IPS-NIHi11 (cell line): ENCODE results near the gene ADAMTS4.

ENCODE experiments used
- DNase-seq: peaks from one replicate; pipeline ENCODE4 v3.0.0; 2012; ENCODE audit warnings: mixed read lengths, low spot score

Gene ADAMTS4

DNA sequence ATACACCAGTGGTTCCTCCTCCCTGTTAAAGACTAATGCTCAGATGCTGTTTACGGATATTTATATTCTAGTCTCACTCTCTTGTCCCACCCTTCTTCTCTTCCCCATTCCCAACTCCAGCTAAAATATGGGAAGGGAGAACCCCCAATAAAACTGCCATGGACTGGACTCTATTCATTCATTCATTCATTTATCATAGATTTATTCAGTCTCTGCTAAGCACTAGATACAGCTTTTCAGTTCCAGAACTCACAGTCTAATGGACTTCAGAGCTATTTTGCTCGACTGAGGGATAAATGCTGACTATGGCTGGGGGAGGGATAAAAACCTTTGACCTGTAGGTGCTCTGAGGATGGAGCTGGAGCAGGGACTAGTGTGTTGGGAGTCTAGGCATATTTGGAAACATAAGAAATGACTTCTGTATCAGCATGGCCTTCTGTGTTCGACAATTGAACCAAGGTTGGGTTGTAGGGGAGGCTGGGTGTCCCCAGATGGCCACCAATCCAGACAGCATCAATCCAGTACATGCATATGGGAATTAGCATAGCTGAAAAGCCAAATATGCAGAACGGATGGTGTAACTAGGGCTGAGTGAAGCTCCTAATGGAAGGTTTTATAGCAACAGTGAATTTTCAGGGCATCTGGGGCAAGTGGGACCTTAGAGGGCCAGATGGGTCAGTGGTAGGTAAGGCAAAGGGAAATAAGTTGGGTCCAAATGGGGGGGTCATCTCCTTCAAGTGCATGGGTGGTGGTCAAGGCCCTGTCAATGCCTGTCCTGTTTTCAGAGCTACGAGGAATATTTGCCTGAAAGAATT, 20.4 kb upstream of the ADAMTS4 start:
- DNase-seq = no peak

DNA sequence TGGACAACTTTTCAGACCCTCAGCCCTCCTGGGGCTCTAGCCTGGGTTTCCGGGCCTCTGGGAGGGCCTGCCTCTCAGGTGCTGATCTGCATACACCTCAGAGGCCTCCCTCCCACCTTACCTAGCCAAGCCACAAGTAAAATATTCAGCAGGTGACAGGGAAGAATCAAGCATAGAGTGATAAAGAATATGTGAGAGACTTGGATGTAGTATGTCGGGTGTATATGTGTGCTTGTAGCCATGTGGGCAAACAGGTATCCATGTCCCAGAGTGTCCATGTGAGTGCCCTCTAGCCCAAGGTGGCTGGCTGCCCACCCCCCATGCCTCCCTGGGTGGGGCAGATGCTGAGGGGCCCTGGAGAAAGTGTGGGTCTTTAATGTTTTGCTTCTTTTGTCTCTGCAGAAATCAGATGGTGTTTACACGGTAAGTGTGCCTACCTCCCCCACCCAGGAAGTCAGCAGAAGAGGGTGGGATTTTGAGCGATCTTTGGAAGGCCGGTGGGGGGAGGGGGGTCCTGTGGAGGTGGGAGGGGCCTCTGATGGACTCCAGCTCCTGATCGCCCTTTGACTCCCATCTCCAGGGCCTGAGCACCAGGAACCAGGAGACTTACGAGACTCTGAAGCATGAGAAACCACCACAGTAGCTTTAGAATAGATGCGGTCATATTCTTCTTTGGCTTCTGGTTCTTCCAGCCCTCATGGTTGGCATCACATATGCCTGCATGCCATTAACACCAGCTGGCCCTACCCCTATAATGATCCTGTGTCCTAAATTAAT, 19.6 kb upstream of the ADAMTS4 start:
- DNase-seq = no peak

DNA sequence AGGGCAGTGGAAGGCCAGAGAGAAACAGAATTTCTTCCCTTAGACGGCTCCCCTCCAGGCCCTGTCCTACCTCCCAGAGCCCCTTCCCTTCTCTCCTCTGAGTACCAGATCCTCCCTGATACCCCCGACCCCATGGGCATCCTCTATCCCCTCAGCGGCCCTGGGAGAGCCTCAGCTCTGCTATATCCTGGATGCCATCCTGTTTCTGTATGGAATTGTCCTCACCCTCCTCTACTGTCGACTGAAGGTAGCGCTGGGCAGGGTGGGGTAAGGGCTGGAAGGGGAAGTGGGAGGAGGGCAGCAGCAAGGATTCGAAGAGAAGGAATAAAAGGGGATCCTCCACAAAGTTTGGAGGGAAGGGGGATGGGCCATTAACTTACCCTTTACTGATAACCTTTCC, 19.0 kb upstream of the ADAMTS4 start:
- no peak for DNase-seq

DNA sequence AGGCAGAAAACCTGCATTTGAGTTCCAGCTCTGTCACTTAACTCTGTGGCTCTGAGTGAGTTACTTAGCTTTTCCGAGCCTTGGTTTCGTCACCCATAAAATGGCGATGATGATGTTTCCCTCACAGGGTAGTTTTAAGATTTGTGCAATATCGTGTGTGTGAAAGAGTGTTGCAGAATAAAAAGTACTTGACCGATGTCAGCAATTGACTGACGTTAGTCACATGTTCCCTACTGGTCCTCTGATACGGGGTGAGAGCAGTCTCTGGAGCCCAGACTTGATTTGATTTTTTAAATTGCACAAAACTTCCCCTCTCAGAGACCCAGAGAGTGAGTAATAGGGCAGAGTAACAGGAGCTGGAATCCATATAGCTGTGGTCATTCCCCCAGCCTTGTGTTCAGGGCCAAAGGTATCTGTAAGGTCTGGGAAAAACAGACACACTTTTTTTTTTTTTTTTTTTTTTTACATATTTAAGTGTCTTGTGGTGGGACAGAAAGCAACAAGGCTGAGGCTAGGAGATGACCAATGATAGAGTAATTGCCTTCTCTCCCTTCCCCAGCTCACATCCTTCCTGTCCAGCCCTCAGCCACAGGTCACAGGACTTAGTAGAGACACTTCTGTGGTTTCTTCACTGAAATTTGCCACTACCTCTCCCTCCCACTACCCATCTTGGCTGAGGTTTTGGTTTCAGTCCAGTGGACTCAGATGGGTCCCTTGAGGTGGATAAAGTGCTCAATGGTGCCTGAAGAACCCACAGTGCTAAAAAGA, 18.3 kb upstream of the ADAMTS4 start:
- no peak for DNase-seq

DNA sequence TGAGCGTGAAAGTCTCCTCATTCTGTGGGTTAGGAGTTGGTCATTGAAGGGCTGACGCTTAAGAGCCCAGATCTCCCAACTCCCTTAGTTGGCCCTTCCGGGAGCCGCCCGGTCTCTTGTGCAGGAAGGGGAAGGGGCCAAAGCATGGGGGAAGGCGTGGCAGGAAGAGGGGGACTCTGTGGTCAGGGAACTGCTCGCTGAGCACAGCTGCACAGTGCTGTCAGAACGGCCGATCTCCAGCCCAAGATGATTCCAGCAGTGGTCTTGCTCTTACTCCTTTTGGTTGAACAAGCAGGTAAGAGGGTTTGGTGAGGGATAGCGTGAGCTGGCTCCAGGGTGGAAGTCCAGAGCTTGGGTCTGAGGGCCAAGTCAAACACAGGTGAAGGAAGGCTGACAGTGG, 16.2 kb upstream of the ADAMTS4 start, which contains the start of gene FCER1G:
TSS of gene FCER1G (plus strand) at position 220 of the 400 bp plus-strand sequence. CDS start at position 247, 27 bp downstream.
- DNase-seq = no peak

DNA sequence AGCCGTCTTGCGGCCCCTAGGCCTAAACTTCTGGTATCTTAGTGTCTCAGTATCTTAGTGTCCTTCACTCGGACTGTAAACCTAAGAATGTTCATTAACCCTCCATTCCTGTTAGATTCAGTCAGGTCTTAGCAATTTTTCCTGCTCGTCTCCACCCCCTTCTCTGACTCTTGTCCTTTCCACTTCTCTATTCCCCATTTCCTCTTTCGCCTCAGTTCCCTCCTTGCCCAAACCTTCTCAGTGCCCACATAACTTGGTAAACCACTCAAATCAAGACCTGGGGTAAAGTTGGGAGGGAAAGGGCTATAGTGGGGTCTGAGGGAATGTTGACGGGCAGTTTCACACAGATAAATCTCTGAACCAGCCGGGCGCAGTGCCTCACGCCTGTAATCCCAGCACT, 15.5 kb upstream of the ADAMTS4 start:
- no peak for DNase-seq

DNA sequence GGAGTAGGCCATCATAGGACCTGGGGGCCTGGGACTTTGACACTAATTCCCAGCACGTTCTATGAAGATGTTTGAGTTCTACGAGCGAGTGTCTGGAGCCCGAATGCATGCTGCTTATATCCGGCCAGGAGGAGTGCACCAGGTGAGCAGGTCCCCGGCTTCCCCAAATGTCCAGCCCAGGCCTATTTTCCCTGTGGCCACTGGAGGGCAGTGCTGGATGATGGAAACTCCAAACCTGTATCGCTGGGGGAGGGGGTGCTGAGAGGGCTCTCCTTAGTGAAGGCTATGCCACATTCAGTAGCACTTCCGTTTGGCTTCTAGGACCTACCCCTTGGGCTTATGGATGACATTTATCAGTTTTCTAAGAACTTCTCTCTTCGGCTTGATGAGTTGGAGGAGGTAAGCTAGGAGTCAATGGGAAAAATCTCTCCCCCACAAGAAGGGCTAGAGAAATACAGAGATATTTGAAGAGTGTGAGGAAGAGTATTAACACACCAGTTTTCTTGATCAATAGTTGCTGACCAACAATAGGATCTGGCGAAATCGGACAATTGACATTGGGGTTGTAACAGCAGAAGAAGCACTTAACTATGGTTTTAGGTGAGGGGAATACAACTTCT, 11.0 kb upstream of the ADAMTS4 start:
- DNase-seq = peak; percentile 92

DNA sequence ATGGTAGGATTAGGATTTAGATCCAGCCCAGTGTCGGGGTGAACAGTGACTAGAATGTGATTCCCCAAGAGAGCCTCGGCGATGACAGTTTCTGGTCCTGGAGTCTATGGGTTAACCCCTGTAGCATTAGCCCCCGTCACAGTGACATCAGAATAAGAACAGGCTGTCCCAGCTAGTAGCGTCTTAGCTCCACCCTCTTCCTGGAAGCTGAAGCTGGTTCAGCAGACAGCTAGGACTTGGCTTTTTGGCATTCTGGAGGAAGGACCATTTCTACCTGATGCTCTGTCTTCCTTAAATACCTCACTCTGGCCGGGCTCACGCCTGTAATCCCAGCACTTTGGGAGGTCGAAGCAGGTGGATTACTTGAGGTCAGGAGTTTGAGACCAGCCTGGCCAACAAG, 8.3 kb upstream of the ADAMTS4 start:
- DNase-seq = no peak

DNA sequence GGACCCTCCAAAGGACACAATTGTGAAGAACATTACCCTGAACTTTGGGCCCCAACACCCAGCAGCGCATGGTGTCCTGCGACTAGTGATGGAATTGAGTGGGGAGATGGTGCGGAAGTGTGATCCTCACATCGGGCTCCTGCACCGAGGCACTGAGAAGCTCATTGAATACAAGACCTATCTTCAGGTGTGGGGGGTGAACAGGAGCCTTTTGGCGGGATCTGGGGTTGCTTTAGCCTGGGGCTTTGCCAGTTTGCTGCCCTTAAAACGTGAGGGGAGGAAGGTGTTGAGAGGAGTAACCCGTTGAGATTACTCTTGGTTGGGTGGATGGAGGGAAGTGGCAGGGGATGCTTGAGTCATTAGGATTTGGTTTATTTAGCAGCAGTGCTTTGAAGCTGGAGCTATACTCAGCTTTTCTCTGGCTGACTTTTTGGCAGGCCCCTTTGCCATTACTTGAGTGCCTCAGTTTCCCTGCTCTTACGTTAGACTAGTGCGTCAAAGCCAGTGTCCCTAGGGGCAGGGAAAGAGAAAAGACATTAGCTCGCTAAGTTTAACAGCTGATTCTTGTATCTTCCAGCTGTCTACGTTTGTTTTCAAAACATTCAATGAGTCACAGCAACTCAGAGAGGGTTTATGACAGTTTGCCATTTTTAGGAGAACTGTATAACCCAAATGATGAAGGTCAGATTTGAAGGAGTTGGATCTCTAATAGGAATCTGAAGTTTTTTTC, 7.7 kb upstream of the ADAMTS4 start:
- no peak for DNase-seq

DNA sequence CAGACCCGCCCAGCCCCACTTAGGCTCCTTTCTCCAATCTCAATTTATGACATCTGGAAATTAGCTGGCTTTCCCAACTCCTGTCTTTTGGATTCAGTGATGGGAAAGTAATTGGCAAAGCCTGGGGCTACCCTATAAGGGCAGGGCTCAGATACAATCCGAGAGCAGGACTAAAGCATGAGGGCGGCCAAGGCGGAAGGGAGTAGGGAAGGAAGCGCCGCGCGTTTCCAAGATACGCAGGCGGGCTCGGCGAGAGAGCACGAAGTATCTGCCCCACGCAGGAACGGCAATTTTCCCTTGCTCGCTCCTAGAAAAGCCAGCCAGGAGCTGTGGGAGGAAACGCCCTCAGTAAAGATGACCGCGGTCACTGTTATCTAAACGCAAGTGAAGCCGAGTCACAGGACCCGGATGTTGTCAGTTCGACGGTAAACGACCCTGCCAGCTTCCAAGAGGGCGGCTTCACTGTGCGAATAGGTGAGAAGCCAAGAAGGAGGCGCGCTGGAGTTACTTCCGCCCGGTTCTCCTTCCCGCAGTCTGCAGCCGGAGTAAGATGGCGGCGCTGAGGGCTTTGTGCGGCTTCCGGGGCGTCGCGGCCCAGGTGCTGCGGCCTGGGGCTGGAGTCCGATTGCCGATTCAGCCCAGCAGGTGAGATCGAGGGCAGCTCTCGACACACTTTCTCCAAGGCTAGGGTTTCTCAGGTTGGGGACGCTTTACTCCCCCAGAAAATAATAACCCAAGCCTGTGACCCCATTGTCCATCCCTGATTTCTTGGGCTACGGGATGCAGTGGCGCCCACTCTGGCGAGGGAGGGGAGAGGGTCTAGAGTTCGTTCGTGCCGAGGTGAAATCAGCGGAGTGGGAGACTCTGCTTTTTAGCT, 3.2 kb upstream of the ADAMTS4 start, which contains the start of gene NDUFS2:
TSS of gene NDUFS2 (plus strand) at position 532 of the 877 bp plus-strand sequence. CDS start at position 551, 19 bp downstream.
- peak; percentile 87 for DNase-seq

DNA sequence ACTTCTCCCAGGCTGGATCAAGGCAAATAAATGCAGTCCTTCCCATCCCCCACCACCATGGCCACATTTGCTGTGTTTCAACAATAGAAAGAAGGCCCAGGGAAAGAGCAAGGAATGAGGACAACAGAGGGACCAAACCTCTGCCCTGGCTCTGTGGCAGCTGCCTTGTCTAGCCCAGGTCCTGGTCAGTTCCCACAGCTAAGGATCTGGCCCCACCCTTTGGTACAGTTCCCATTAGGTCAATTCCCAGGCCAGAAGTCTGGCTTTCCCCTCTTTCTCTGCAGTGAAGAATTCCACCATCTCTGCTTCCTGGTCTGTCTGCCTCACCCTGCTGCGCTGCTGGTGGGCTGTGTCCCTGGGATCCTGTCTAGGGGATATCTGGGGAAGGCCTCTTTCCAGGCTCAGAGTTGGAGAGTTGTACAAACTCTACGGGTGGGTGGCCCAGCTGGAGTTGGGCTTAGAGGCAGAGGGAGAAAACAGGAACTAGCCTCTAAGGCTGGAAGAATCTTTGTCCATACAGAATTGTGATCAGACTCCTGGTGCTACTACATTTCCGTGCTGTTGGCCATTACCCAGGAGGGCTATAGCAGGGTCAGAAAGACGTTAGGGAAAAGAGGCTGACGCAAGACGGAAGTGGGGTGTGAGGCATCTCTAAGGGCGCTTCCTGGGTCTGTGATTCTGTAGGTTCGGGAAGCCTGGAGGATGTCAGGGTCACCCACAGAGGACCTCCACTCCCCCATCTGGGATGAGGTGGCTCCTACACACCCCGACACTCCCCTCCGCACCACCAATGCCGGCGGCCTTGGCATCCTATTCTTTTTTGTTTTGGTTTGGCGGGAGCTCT, 2.4 kb upstream of the ADAMTS4 start:
- DNase-seq = no peak

DNA sequence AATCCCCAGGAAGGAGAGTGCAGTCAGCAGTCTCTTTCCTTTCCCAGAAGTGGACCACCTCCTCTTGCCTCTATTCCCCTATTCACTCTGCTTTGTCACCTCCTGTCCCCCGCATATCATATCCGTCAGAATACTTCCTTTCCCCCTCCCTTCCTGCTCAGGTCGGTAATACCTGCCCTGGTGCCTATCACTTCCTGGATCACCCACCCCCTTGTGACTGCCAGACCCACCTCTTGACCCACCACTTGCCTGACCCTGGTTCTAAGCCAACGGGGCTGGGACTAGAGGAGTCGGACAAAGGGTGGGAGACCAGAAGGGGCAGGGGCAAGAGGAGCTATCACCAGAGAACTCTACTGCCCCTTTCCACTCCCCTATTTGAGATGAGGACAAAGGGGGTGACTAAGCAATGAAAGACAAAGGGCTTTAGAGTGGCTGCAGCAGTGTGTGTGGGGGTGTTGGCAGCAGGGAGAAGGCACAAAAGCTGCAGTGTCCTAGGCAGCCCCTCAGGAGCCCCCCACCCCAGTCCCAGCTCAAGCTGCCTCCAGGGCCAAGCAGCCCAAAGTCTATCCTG, 1.7 kb upstream of the ADAMTS4 start:
- DNase-seq = no peak

DNA sequence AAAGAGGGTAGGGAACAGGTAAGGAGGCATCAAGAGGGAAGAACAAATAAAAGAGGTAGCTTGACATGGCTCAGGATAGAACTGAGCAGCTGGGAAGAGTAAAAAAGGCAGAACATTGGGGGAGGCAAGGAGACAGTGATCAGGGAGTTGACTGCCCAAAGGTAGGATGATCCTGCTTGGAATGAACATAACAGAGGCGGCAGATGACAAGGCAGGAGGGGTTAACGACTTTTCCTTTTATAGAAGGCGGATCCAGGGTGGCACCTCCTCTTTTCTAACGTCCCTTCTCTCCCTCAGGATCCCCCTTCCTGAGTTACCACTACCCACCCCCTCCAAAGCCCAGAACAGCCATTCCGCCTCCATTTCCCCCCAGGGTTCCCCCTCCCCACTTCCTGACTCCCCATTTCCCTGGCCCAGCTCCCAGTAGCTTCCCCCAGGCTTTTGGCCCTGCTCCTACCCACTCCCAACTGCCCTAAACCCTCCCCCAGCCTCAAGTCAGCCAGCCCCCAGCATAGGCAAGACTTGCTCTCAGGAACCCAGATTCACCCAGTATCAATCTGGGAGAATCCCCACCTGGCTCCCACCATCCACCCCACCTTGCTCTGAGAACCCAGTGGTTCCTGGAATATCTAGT, 769 bp upstream of the ADAMTS4 start:
- DNase-seq = no peak

DNA sequence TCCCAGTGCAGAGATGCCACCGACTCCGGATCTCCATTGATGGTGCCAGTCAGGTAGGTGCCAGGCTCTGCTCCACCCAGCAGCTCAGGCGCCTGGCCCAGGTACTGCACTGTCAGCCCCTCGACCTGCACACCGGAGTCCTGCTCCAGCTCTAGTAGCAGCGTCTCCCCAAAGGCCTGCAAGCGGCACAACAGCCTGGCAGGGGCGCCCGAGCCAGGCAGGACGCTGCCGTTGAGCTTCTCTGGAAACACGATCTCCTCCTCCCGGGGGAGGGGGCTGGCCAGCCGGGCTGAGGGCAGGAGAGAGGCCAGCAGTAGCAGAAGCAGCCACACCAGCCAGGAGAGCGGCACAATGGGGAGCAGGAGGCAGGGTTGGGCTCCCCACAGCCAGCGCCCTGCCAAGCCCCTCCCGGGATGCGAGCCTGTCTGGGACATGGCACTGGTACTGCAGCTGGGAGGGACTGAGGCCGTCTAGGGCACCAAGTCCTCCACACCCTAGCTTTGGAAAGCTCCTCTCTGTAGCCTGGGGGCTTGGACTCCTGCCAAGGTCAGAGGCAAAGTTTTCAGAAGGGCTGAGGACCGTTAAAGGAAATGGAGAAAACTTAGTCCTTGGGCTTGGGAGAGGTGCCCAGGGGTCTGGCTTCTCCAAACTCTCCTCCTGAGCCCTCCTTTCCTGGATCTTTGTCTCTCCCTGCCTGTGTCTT, 509 bp downstream of the ADAMTS4 start:
- DNase-seq = peak; percentile 86

DNA sequence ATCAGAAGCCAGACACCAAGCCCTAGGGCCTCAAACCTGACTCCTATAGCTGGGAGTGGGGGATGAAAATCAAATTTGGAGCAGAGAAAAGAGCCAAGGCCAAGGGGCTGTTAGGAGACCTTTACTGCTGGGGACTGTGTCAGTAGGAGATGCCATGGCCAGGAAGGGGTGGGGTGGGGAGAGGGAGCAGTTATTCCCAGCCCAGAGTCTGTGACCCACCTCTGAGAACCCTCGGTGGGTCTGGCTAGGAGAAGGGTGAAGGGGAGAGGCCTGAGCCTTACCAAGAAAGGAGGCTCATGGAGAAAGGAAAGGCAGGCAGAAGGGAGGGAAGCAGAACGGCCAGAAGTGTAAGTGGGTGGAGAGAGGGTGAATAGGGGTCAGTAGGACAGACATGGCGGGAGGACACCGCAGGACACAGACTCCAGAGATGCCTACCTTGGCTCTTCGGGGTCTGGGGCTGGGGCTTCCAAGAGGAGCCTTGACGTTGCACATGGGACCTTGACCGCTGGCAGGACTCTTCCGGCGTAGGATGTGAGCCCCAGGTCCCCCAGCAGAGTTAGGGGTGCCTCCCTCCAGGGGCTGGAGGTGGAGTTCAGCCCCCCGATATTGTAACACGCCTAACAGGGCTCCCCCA, 1.2 kb downstream of the ADAMTS4 start:
- DNase-seq = no peak

DNA sequence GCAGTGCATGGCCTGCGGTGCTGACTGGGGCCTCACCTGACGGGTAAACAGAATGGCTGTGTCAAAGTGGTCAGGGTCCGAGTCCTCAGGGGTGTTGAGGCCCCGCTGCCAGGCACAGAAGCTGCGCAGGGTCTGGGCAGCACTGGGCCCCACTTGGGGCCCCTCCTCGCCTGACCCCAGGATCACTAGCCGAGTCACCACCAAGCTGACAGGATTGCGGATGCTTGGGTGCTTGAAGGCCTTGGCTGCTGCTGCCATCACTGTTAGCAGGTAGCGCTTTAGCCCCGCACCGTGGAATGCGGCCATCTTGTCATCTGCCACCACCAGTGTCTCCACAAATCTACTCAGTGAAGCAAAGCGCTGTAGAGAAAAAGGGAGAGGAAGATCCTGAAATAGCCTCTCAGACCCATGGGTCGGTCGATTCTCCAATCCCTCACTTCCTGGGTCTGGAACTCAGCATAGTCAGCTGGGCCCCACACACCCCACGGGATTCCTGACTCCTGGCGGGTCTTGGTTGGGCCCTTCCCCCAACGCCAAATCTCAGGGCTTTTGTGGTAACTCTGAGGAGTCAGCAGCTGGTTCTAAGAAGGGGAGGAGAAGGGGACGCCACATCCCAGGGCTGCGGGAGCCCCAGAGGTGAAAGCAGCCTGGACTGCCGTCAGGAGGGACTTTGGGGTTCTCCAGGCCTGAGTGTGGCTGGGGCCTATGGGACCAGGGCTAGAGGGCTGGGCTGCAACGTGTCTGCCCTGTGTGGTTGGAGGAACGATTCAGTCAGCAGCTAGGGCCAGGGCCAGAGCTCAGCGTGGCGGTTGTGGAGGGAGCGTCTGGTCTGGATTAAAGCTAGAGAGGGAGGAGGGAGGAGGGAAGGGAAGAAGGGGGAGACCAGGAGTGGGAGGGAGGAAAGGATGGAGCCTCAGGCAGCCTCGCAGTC, 2.1 kb downstream of the ADAMTS4 start:
- no peak for DNase-seq
